Thoracic aorta endothelial cell (primary cell): ENCODE results near the gene POLR3H. TPM values are rescaled to one million over a fixed set of nuclear protein-coding genes. Genes with fewer than 3 reads are reported as not detected.

Experiments
- total RNA-seq: library from RNA; depleted of rRNA; stranded (reverse); fragments of >200 nt; gene quantifications from 2 replicates; pipeline ENCODE4 v1.2.3, GENCODE V29; 2012

Gene POLR3H
- 17.3 and 19.4 TPM in 2 replicates for total RNA-seq

GRCh38 chr22:41543854-41544670 is at the start of gene POLR3H:
Gene POLR3H (minus strand): TSS chr22:41544470. CDS start chr22:41544101, 369 bp downstream.

GRCh38 chr22:41589391-41590241 is 45.3 kb upstream of the POLR3H start, which contains the start of gene PMM1:
Gene PMM1 (minus strand): TSS chr22:41589840. CDS start chr22:41589805, 35 bp downstream.

Other genes starting within 250 kb of the POLR3H start
- gene ZC3H7B, start 242.9 kb downstream of the POLR3H start, total RNA-seq = 64.2 and 70.5 TPM in 2 replicates
- gene TEF, start 162.5 kb downstream of the POLR3H start, total RNA-seq = 2.2 and 3.1 TPM in 2 replicates
- 31.6 and 36.0 TPM in 2 replicates for gene TOB2, start 97.7 kb downstream of the POLR3H start, total RNA-seq
- gene PHF5A, start 75.8 kb downstream of the POLR3H start, total RNA-seq = 54.1 and 63.7 TPM in 2 replicates
- gene ACO2, start 75.4 kb downstream of the POLR3H start, total RNA-seq = 62.4 and 76.7 TPM in 2 replicates
- not detected in 2 replicates for gene CSDC2, start 16.5 kb upstream of the POLR3H start, total RNA-seq
- gene PMM1, start 45.4 kb upstream of the POLR3H start, total RNA-seq = 3.9 and 5.6 TPM in 2 replicates
- 43.0 and 53.8 TPM in 2 replicates for gene DESI1, start 76.6 kb upstream of the POLR3H start, total RNA-seq
- gene XRCC6, start 76.8 kb upstream of the POLR3H start, total RNA-seq = 406 and 442 TPM in 2 replicates
- gene SNU13, start 144.4 kb upstream of the POLR3H start, total RNA-seq = 67.4 and 87.7 TPM in 2 replicates
- gene MEI1, start 155.0 kb upstream of the POLR3H start, total RNA-seq = 1.4 and 4.3 TPM in 2 replicates